ENCODE results near the gene PF4V1.

The PF4V1 gene

DNA sequence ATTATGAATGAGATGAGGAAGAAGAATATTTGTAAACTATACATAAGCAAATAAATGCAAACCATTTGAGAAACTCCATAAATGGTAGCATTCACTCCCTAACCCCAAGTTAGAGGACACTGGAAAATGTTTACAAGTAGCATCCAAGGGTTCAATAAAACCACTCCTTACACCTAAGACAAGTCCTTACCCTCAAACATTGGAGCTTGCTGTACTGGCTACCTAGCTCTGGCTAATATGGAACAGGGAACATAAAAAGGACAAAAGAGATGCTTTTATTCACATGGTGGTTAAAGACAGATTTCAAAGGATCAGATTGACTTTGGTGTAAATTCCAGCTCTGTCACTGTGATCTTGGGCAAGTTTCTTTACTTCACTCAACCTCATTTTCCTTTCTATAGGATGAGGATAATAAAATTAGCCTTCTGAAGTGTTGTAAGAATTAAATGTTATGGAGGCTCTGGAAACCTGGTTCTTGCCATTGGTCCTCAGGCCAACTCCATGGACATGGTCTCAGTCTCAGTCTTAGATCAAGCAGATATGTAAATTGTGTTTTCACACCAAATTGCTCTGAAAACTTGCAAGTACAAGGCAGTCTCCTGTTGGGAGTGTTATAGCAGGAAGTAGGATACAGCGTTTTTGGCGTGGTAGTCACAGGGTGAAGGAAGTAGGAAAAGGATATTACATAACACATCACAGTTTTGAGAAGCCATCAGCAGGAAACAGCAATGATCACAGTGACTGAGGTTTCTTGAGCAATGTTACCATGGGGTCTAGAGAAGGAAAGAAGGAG, 19.4 kb downstream of the PF4V1 start:
- Histone ChIP-seq H2AFZ (ENCODE audit: low read depth, low read length) (no peak overlapping the region), H3K79me2 (ENCODE audit: low read length) (no peaks in the 10 kb centered on the region), H3K27ac (ENCODE audit: low read length) (no peak overlapping the region), H3K9ac (ENCODE audit: low read length) (no peak overlapping the region), H3K4me1 (ENCODE audit: low read length) (no peaks in the 10 kb centered on the region), H3K27me3 (ENCODE audit: low read depth, low read length) (no peaks in the 10 kb centered on the region; the same call in 1 of the 2 replicates), H4K20me1 (ENCODE audit: insufficient read depth, low read length) (no peaks in the 10 kb centered on the region), H3K36me3 (replicated peaks; ENCODE audit: low read depth, low read length) (no peaks in the 10 kb centered on the region), H3K9me3 (ENCODE audit: insufficient read depth, low read length) (no peaks in the 10 kb centered on the region), H3K4me3 (ENCODE audit: low read length) (no peak overlapping the region), H3K4me2 (ENCODE audit: low read length) (no peak overlapping the region)
- TF ChIP-seq EZH2phosphoT487 (IDR thresholded peaks at IDR 0.05; ENCODE audit: low read depth): no peak
- TF ChIP-seq, protein P1, sequence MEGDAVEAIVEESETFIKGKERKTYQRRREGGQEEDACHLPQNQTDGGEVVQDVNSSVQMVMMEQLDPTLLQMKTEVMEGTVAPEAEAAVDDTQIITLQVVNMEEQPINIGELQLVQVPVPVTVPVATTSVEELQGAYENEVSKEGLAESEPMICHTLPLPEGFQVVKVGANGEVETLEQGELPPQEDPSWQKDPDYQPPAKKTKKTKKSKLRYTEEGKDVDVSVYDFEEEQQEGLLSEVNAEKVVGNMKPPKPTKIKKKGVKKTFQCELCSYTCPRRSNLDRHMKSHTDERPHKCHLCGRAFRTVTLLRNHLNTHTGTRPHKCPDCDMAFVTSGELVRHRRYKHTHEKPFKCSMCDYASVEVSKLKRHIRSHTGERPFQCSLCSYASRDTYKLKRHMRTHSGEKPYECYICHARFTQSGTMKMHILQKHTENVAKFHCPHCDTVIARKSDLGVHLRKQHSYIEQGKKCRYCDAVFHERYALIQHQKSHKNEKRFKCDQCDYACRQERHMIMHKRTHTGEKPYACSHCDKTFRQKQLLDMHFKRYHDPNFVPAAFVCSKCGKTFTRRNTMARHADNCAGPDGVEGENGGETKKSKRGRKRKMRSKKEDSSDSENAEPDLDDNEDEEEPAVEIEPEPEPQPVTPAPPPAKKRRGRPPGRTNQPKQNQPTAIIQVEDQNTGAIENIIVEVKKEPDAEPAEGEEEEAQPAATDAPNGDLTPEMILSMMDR (IDR thresholded peaks at IDR 0.05; ENCODE audit: low read depth, low read length): no peak

DNA sequence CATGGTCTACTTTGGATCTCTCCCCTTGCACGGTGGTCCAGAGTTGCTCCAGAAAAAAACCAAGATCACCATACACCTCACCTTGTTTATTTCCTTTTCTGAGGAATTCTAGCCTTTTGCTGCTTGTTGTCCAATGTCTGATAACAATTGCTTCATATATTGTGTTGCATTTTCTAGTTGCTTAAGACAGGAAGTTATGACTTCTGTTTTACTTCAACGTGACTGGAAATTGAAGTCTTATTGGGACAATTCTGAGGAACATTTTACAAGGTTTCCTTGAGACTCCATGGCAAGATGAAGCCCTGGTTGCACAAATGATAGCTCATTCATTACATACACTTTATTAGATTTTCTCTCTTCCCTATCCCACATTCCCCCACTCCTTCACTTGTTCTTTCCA, 21.3 kb downstream of the PF4V1 start:
- Histone ChIP-seq H3K9me3 (ENCODE audit: insufficient read depth, low read length) (no peaks in the 10 kb centered on the region), H3K4me3 (ENCODE audit: low read length) (no peak overlapping the region), H3K4me2 (ENCODE audit: low read length) (no peak overlapping the region), H3K9ac (ENCODE audit: low read length) (no peak overlapping the region), H3K4me1 (ENCODE audit: low read length) (no peaks in the 10 kb centered on the region), H3K27me3 (ENCODE audit: low read depth, low read length) (no peaks in the 10 kb centered on the region; the same call in 1 of the 2 replicates), H3K79me2 (ENCODE audit: low read length) (no peaks in the 10 kb centered on the region), H2AFZ (ENCODE audit: low read depth, low read length) (no peak overlapping the region), H3K27ac (ENCODE audit: low read length) (no peak overlapping the region), H3K36me3 (replicated peaks; ENCODE audit: low read depth, low read length) (no peaks in the 10 kb centered on the region), H4K20me1 (ENCODE audit: insufficient read depth, low read length) (no peaks in the 10 kb centered on the region)
- TF ChIP-seq, protein P1 (IDR thresholded peaks at IDR 0.05; ENCODE audit: low read depth, low read length): no peak
- TF ChIP-seq EZH2phosphoT487 (IDR thresholded peaks at IDR 0.05; ENCODE audit: low read depth): no peak

DNA sequence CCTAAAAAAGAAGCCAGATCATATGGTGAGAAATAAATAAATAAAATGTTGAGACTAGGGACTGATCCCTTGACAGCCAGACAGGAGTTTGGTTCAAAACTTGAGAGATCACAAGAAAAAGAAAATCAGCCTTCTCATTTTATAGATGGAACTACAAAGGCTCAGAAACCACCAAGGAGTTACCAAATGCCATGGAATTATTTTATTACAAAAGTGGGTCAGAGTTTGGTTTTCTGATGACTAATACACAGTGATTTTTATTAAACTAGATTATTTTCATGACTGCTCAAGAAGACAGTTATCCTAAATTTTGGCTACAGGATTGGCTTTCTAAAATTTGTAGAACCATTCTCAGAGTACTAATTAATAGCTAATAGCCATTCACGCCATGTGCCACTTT, 22.3 kb downstream of the PF4V1 start:
- H3K36me3 ChIP-seq (replicated peaks; ENCODE audit: low read depth, low read length): no peaks in the 10 kb centered on the region
- H2AFZ ChIP-seq (ENCODE audit: low read depth, low read length): no peak overlapping the region
- no peaks in the 10 kb centered on the region for H3K9me3 ChIP-seq (ENCODE audit: insufficient read depth, low read length)
- no peaks in the 10 kb centered on the region for H3K79me2 ChIP-seq (ENCODE audit: low read length)
- no peaks in the 10 kb centered on the region for H4K20me1 ChIP-seq (ENCODE audit: insufficient read depth, low read length)
- no peak for TF ChIP-seq EZH2phosphoT487 (IDR thresholded peaks at IDR 0.05; ENCODE audit: low read depth)
- TF ChIP-seq, protein P1 (IDR thresholded peaks at IDR 0.05; ENCODE audit: low read depth, low read length): no peak
- H3K27ac ChIP-seq (ENCODE audit: low read length): no peak overlapping the region
- no peaks in the 10 kb centered on the region for H3K4me1 ChIP-seq (ENCODE audit: low read length)
- H3K4me3 ChIP-seq (ENCODE audit: low read length): no peak overlapping the region
- no peak overlapping the region for H3K9ac ChIP-seq (ENCODE audit: low read length)
- no peak overlapping the region for H3K4me2 ChIP-seq (ENCODE audit: low read length)
- no peaks in the 10 kb centered on the region; the same call in 1 of the 2 replicates for H3K27me3 ChIP-seq (ENCODE audit: low read depth, low read length)

- H3K79me2 ChIP-seq (ENCODE audit: low read length): no peaks in the 10 kb centered on the region
- H3K36me3 ChIP-seq (replicated peaks; ENCODE audit: low read depth, low read length): no peaks in the 10 kb centered on the region
- no peak overlapping the region for H3K27ac ChIP-seq (ENCODE audit: low read length)
- no peaks in the 10 kb centered on the region for H3K9me3 ChIP-seq (ENCODE audit: insufficient read depth, low read length)
- H4K20me1 ChIP-seq (ENCODE audit: insufficient read depth, low read length): no peaks in the 10 kb centered on the region
- H3K4me2 ChIP-seq (ENCODE audit: low read length): no peak overlapping the region
- no peak overlapping the region for H2AFZ ChIP-seq (ENCODE audit: low read depth, low read length)
- no peak overlapping the region for H3K9ac ChIP-seq (ENCODE audit: low read length)
- TF ChIP-seq, protein P1 (IDR thresholded peaks at IDR 0.05; ENCODE audit: low read depth, low read length): no peak
- TF ChIP-seq EZH2phosphoT487 (IDR thresholded peaks at IDR 0.05; ENCODE audit: low read depth): no peak
- H3K27me3 ChIP-seq (ENCODE audit: low read depth, low read length): no peaks in the 10 kb centered on the region
- no peaks in the 10 kb centered on the region for H3K4me1 ChIP-seq (ENCODE audit: low read length)
- H3K4me3 ChIP-seq (ENCODE audit: low read length): no peak overlapping the region
These were observed 30.2 kb downstream of the PF4V1 start for GRCh38 chr4:73883306-73883705.
